PC-3 (cell line): ENCODE measurements around the gene THOC3. TPM values are rescaled to one million over a fixed set of nuclear protein-coding genes. Genes with fewer than 3 reads are reported as not detected.

Experiments
- total RNA-seq: library from RNA; depleted of rRNA; stranded (reverse); fragments of >200 nt; gene quantifications from 2 replicates; pipeline ENCODE4 v1.2.3, GENCODE V29; 2014; rRNA removed

The THOC3 gene
- total RNA-seq, 1 experiment from 2014 or later: 241 TPM

Other genes starting within 250 kb of the THOC3 start
- 0.26 and 0.58 TPM in 2 replicates for gene CPLX2, start 96.7 kb downstream of the THOC3 start, total RNA-seq